Measurements from ENCODE around the gene MMP8. TPM values are rescaled to one million over a fixed set of nuclear protein-coding genes. Genes with fewer than 3 reads are reported as not detected.

The MMP8 gene
- total RNA-seq, 1 donor from 2014 or later = not detected

- H3K36me3 Mint-ChIP-seq = no peaks in the 10 kb centered on the region
- H3K79me2 ChIP-seq (ENCODE audit: low read depth) = no peaks in the 10 kb centered on the region
- H3K9ac ChIP-seq = no peak overlapping the region
- no peak overlapping the region for H3K4me2 ChIP-seq
- H3K27me3 Mint-ChIP-seq (ENCODE audit: insufficient read depth, low read depth) = no peaks in the 10 kb centered on the region
- H3K9me3 Mint-ChIP-seq = no peaks in the 10 kb centered on the region
- no peak overlapping the region for H2AFZ ChIP-seq (replicated peaks)
- no peak overlapping the region for H3K4me3 Mint-ChIP-seq
- TF ChIP-seq EZH2 (IDR thresholded peaks at IDR 0.05) = no peak
- TF ChIP-seq CTCF (IDR thresholded peaks at IDR 0.05) = no peak
- no peak for TF ChIP-seq EZH2phosphoT487 (IDR thresholded peaks at IDR 0.05)
- H3K4me3 ChIP-seq = no peak overlapping the region
- no peaks in the 10 kb centered on the region for H3K9me3 ChIP-seq (ENCODE audit: low read depth)
- no peak overlapping the region for H3K27ac Mint-ChIP-seq
- H3K27me3 ChIP-seq = no peaks in the 10 kb centered on the region
- no peaks in the 10 kb centered on the region for H3K4me1 ChIP-seq
- no peaks in the 10 kb centered on the region for H3K4me1 Mint-ChIP-seq
- H3K36me3 ChIP-seq = no peaks in the 10 kb centered on the region
- H3K27ac ChIP-seq = no peak overlapping the region
- no peaks in the 10 kb centered on the region for H3F3A ChIP-seq (ENCODE audit: low read depth)
- no peak for DNase-seq (ENCODE audit: low spot score)
- H4K20me1 ChIP-seq (ENCODE audit: low read depth) = no peaks in the 10 kb centered on the region
These were observed 39.4 kb downstream of the MMP8 start for GRCh38 chr11:102685338-102685737.

- no peak for TF ChIP-seq CTCF (IDR thresholded peaks at IDR 0.05)
- no peak for TF ChIP-seq EZH2 (IDR thresholded peaks at IDR 0.05)
- no peak for TF ChIP-seq EZH2phosphoT487 (IDR thresholded peaks at IDR 0.05)
- Histone ChIP-seq H2AFZ (replicated peaks) (no peak overlapping the region), H3K27ac (no peak overlapping the region), H3K9me3 (ENCODE audit: low read depth) (no peaks in the 10 kb centered on the region), H3K4me3 (no peak overlapping the region), H3K27me3 (no peaks in the 10 kb centered on the region), H3K4me1 (no peaks in the 10 kb centered on the region), H3K9ac (no peak overlapping the region), H3K36me3 (no peaks in the 10 kb centered on the region), H4K20me1 (ENCODE audit: low read depth) (no peaks in the 10 kb centered on the region), H3K79me2 (ENCODE audit: low read depth) (no peaks in the 10 kb centered on the region), H3F3A (ENCODE audit: low read depth) (no peaks in the 10 kb centered on the region), H3K4me2 (no peak overlapping the region)
- no peaks in the 10 kb centered on the region for H3K27me3 Mint-ChIP-seq (ENCODE audit: insufficient read depth, low read depth)
- no peaks in the 10 kb centered on the region for H3K36me3 Mint-ChIP-seq
- no peaks in the 10 kb centered on the region for H3K4me1 Mint-ChIP-seq
- DNase-seq (ENCODE audit: low spot score) = peak; percentile 5
- no peak overlapping the region for H3K4me3 Mint-ChIP-seq
- no peak overlapping the region for H3K27ac Mint-ChIP-seq
- no peaks in the 10 kb centered on the region for H3K9me3 Mint-ChIP-seq
These were observed 41.5 kb downstream of the MMP8 start for GRCh38 chr11:102683277-102683676.

- no peaks in the 10 kb centered on the region for H4K20me1 ChIP-seq (ENCODE audit: low read depth)
- DNase-seq (ENCODE audit: low spot score) = no peak
- H3K27me3 ChIP-seq = no peaks in the 10 kb centered on the region
- Mint-ChIP-seq H3K4me3 (no peak overlapping the region), H3K4me1 (peaks cover 3% of the 10 kb centered on the region), H3K36me3 (no peaks in the 10 kb centered on the region), H3K9me3 (no peaks in the 10 kb centered on the region), H3K27me3 (ENCODE audit: insufficient read depth, low read depth) (no peaks in the 10 kb centered on the region), H3K27ac (no peak overlapping the region)
- H3K9me3 ChIP-seq (ENCODE audit: low read depth) = no peaks in the 10 kb centered on the region
- no peaks in the 10 kb centered on the region for H3K36me3 ChIP-seq
- H3F3A ChIP-seq (ENCODE audit: low read depth) = no peaks in the 10 kb centered on the region
- no peak overlapping the region for H3K9ac ChIP-seq
- H3K79me2 ChIP-seq (ENCODE audit: low read depth) = no peaks in the 10 kb centered on the region
- H3K4me1 ChIP-seq = no peaks in the 10 kb centered on the region
- no peak overlapping the region for H3K4me3 ChIP-seq
- H2AFZ ChIP-seq (replicated peaks) = no peak overlapping the region
- TF ChIP-seq EZH2phosphoT487 (IDR thresholded peaks at IDR 0.05) (no peak), EZH2 (IDR thresholded peaks at IDR 0.05) (no peak), CTCF (IDR thresholded peaks at IDR 0.05) (no peak)
- H3K4me2 ChIP-seq = no peak overlapping the region
- H3K27ac ChIP-seq = no peak overlapping the region
These were observed 43.8 kb downstream of the MMP8 start for GRCh38 chr11:102680945-102681344.
